ENCODE measurements around the gene CASP3.
"Not testable (repeated sequence)": the region's sequence is repeated elsewhere in the genome, so short reads cannot be mapped to it uniquely, and the experiment has no call there.

DNA sequence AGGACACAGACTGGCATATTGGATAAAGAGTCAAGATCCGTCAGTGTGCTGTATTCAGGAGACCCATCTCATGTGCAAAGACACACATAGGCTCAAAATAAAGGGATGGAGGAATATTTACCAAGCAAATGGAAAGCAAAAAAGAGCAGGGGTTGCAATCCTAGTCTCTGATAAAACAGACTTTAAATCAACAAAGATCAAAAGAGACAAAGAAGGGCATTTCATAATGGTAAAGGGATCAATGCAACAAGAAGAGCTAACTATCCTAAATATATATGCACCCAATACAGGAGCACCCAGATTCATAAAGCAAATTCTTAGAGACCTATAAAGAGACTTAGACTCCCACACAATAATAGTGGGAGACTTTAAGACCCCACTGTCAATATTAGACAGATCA is 46.4 kb downstream of the CASP3 start:
- TF ChIP-seq, protein P1, sequence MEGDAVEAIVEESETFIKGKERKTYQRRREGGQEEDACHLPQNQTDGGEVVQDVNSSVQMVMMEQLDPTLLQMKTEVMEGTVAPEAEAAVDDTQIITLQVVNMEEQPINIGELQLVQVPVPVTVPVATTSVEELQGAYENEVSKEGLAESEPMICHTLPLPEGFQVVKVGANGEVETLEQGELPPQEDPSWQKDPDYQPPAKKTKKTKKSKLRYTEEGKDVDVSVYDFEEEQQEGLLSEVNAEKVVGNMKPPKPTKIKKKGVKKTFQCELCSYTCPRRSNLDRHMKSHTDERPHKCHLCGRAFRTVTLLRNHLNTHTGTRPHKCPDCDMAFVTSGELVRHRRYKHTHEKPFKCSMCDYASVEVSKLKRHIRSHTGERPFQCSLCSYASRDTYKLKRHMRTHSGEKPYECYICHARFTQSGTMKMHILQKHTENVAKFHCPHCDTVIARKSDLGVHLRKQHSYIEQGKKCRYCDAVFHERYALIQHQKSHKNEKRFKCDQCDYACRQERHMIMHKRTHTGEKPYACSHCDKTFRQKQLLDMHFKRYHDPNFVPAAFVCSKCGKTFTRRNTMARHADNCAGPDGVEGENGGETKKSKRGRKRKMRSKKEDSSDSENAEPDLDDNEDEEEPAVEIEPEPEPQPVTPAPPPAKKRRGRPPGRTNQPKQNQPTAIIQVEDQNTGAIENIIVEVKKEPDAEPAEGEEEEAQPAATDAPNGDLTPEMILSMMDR (conservative IDR thresholded peaks at IDR 0.05; ENCODE audit: low read depth, low read length), result not testable (repeated sequence)
- not testable (repeated sequence) for TF ChIP-seq EZH2 (IDR thresholded peaks at IDR 0.05; ENCODE audit: low read length, unreplicated experiment); EZH2phosphoT487 (IDR thresholded peaks at IDR 0.05; ENCODE audit: borderline replicate concordance, low read length)
